Liver (tissue), 9 donors: ENCODE data around the gene MLLT3. TPM values are rescaled to one million over a fixed set of nuclear protein-coding genes. Genes with fewer than 3 reads are reported as not detected.

Experiments
- DNase-seq: peaks from one replicate; pipeline ENCODE4 v3.0.0-alpha.2; 2017; ENCODE audit warnings: low spot score
- H3K27ac ChIP-seq, 2 donors: one replicate each; pipeline ENCODE4 v1.7.0; 2013; ENCODE audit warnings: inconsistent platforms in 2 of 2, low read length in 2 of 2, control low read depth in 1 of 2, low read depth in 1 of 2, mild to moderate bottlenecking in 1 of 2
- H3K27me3 ChIP-seq, 4 donors: one replicate each; pipeline versions ENCODE4 v1.6.1 to v1.7.0; 2013; ENCODE audit warnings: low read length in 3 of 4, inconsistent platforms in 1 of 4, mild to moderate bottlenecking in 1 of 4, moderate library complexity in 1 of 4; ENCODE audit not compliant: control insufficient read depth in 4 of 4, insufficient read depth in 4 of 4
- H3K36me3 ChIP-seq, 4 donors: one replicate each; pipeline versions ENCODE4 v1.6.1 to v1.7.0; 2013; ENCODE audit warnings: low read length in 3 of 4, mild to moderate bottlenecking in 3 of 4, low read depth in 1 of 4, moderate library complexity in 1 of 4; ENCODE audit not compliant: control insufficient read depth in 4 of 4, insufficient read depth in 3 of 4
- H3K4me1 ChIP-seq, 4 donors: one replicate each; pipeline versions ENCODE4 v1.6.1 to v1.7.0; 2013; ENCODE audit warnings: low read length in 3 of 4, mild to moderate bottlenecking in 3 of 4, moderate library complexity in 1 of 4; ENCODE audit not compliant: control insufficient read depth in 4 of 4, insufficient read depth in 4 of 4
- H3K4me3 ChIP-seq, 3 donors: one replicate each; pipeline versions ENCODE4 v1.6.1 to v1.7.0; 2013; ENCODE audit warnings: low read length in 3 of 3, control low read depth in 1 of 3, low read depth in 1 of 3, mild to moderate bottlenecking in 1 of 3
- H3K9ac ChIP-seq, 2 donors: one replicate each; pipeline ENCODE4 v1.7.0; 2013; ENCODE audit warnings: low read length in 2 of 2, mild to moderate bottlenecking in 2 of 2, moderate library complexity in 2 of 2, control low read depth in 1 of 2, low read depth in 1 of 2
- H3K9me3 ChIP-seq, 4 donors: one replicate each; pipeline versions ENCODE4 v1.6.1 to v1.7.0; 2013; ENCODE audit warnings: low read length in 3 of 4; ENCODE audit not compliant: control insufficient read depth in 4 of 4
- EGR1 ChIP-seq, 2 donors: IDR thresholded peaks; 2 replicates each; pipeline ENCODE4 v1.6.1; 2016 to 2018; ENCODE audit warnings: antibody characterized with exemption in 2 of 2, low read depth in 2 of 2
- FOXA1 ChIP-seq: IDR thresholded peaks from 2 replicates; pipeline ENCODE4 v1.6.1; 2016; ENCODE audit warnings: antibody characterized with exemption
- FOXA2 ChIP-seq: IDR thresholded peaks from 2 replicates; pipeline ENCODE4 v1.6.1; 2016; ENCODE audit warnings: antibody characterized with exemption
- GABPA ChIP-seq, 2 donors: IDR thresholded peaks in 1 of 2; conservative IDR thresholded peaks in 1 of 2; 2 replicates each; pipeline ENCODE4 v1.6.1; 2016; ENCODE audit warnings: antibody characterized with exemption in 2 of 2, mild to moderate bottlenecking in 1 of 2, moderate library complexity in 1 of 2
- HNF4A ChIP-seq, 2 donors: conservative IDR thresholded peaks; 2 replicates each; pipeline ENCODE4 v1.6.1; 2016; ENCODE audit warnings: antibody characterized with exemption in 2 of 2, mild to moderate bottlenecking in 2 of 2
- HNF4G ChIP-seq: IDR thresholded peaks from 2 replicates; pipeline ENCODE4 v1.6.1; 2016; ENCODE audit warnings: antibody characterized with exemption
- JUND ChIP-seq, 2 donors: IDR thresholded peaks; 2 replicates each; pipeline ENCODE4 v1.6.1; 2016; ENCODE audit warnings: antibody characterized with exemption in 2 of 2
- RAD21 ChIP-seq, 2 donors: IDR thresholded peaks; 2 replicates each; pipeline ENCODE4 v1.6.1; 2016; ENCODE audit warnings: antibody characterized with exemption in 2 of 2, mild to moderate bottlenecking in 2 of 2
- RXRA ChIP-seq, 2 donors: IDR thresholded peaks; 2 replicates each; pipeline ENCODE4 v1.6.1; 2017 to 2018; ENCODE audit warnings: antibody characterized with exemption in 2 of 2, mild to moderate bottlenecking in 1 of 2
- SP1 ChIP-seq: IDR thresholded peaks from 2 replicates; pipeline ENCODE4 v1.6.1; 2018; ENCODE audit warnings: antibody characterized with exemption, mild to moderate bottlenecking
- TAF1 ChIP-seq: conservative IDR thresholded peaks from 2 replicates; pipeline ENCODE4 v1.6.1; 2016; ENCODE audit warnings: antibody characterized with exemption, mild to moderate bottlenecking
- YY1 ChIP-seq: IDR thresholded peaks from 2 replicates; pipeline ENCODE4 v1.6.1; 2016; ENCODE audit warnings: antibody characterized with exemption, mild to moderate bottlenecking
- WGBS: extraction: QIAGEN DNeasy Blood & Tissue Kit; methylation state at CpG from one replicate; pipeline ENCODE4 v1.1.7; 2013; 5-methylcytosine and 5-hydroxymethylcytosine counted together
- polyA plus RNA-seq, 2 donors: library from polyadenylated mRNA; stranded (reverse) in 1 of 2; unstranded in 1 of 2; fragments of 200-250 nt in 1 of 2; fragments of >200 nt in 1 of 2; fragmentation: Nextera tagmentation in 1 of 2; extraction: Ambion mirVana in 1 of 2; gene quantifications; one replicate each; pipeline versions ENCODE4 v1.2.1 to v1.2.3, GENCODE V29; 2013 to 2015
- total RNA-seq, 2 donors: library from RNA; depleted of rRNA; stranded (reverse); fragments of >200 nt; gene quantifications; one replicate each; pipeline ENCODE4 v1.2.3, GENCODE V29; 2014
- TF ChIP-seq, protein P1 (sequence below): fragments of 150-350 bp; IDR thresholded peaks from 2 replicates; pipeline ENCODE4 v1.5.1; 2017; ENCODE audit warnings: improper control_type of control experiment, low read depth, low read length; ENCODE audit not compliant: missing input control
- TF ChIP-seq, protein P2 (sequence below): IDR thresholded peaks from 2 replicates; pipeline ENCODE4 v1.6.1; 2016; ENCODE audit warnings: antibody characterized with exemption
- TF ChIP-seq, protein P3 (sequence below): IDR thresholded peaks from 2 replicates; pipeline ENCODE4 v1.6.1; 2016; ENCODE audit warnings: antibody characterized with exemption, mild to moderate bottlenecking
- TF ChIP-seq, protein P4 (sequence below): IDR thresholded peaks from 2 replicates; pipeline ENCODE4 v1.6.1; 2016; ENCODE audit warnings: antibody characterized with exemption
- donor health status: healthy.
- donor health status: healthy.
- donor health status: healthy.
- donor health status: healthy.
- donor health status: healthy.

Gene MLLT3
- total and polyA plus RNA-seq, 4 donors: 0.79 to 25.5 (median 1.3) TPM

DNA sequence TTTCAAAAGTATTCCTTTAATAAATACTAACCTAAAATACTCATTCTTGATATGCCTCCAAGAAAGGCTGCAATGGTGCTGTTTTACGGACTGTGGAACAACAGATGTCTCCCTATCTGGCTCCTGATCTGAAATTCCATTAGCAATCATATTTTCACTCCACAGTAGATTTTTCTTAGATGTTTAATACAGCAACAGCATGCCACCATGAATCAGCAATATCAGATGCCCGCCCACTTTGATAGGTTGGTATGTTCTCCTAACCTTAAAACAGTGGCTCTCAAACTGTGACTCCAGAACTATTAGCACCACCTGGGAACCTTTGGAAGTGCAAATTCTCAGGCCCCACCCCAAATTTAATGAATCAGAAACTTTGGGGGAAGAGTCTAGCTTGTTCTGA, 110.2 kb downstream of the MLLT3 start:
- TF ChIP-seq YY1 (no peak), FOXA2 (no peak), RAD21 (IDR thresholded peaks at IDR 0.05) (no peak), RXRA (IDR thresholded peaks at IDR 0.05) (no peak), TAF1 (no peak), GABPA (IDR thresholded peaks at IDR 0.05 in 1 of 2, conservative IDR thresholded peaks at IDR 0.05 in 1 of 2) (no peak), SP1 (no peak), FOXA1 (no peak), HNF4G (no peak), HNF4A (conservative IDR thresholded peaks at IDR 0.05) (no peak), EGR1 (IDR thresholded peaks at IDR 0.05; ENCODE audit: low read depth in 2 of 2) (no peak)
- TF ChIP-seq, protein P1, sequence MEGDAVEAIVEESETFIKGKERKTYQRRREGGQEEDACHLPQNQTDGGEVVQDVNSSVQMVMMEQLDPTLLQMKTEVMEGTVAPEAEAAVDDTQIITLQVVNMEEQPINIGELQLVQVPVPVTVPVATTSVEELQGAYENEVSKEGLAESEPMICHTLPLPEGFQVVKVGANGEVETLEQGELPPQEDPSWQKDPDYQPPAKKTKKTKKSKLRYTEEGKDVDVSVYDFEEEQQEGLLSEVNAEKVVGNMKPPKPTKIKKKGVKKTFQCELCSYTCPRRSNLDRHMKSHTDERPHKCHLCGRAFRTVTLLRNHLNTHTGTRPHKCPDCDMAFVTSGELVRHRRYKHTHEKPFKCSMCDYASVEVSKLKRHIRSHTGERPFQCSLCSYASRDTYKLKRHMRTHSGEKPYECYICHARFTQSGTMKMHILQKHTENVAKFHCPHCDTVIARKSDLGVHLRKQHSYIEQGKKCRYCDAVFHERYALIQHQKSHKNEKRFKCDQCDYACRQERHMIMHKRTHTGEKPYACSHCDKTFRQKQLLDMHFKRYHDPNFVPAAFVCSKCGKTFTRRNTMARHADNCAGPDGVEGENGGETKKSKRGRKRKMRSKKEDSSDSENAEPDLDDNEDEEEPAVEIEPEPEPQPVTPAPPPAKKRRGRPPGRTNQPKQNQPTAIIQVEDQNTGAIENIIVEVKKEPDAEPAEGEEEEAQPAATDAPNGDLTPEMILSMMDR: no peak
- TF ChIP-seq, protein P2, sequence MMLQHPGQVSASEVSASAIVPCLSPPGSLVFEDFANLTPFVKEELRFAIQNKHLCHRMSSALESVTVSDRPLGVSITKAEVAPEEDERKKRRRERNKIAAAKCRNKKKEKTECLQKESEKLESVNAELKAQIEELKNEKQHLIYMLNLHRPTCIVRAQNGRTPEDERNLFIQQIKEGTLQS: no peak
- TF ChIP-seq, protein P3, sequence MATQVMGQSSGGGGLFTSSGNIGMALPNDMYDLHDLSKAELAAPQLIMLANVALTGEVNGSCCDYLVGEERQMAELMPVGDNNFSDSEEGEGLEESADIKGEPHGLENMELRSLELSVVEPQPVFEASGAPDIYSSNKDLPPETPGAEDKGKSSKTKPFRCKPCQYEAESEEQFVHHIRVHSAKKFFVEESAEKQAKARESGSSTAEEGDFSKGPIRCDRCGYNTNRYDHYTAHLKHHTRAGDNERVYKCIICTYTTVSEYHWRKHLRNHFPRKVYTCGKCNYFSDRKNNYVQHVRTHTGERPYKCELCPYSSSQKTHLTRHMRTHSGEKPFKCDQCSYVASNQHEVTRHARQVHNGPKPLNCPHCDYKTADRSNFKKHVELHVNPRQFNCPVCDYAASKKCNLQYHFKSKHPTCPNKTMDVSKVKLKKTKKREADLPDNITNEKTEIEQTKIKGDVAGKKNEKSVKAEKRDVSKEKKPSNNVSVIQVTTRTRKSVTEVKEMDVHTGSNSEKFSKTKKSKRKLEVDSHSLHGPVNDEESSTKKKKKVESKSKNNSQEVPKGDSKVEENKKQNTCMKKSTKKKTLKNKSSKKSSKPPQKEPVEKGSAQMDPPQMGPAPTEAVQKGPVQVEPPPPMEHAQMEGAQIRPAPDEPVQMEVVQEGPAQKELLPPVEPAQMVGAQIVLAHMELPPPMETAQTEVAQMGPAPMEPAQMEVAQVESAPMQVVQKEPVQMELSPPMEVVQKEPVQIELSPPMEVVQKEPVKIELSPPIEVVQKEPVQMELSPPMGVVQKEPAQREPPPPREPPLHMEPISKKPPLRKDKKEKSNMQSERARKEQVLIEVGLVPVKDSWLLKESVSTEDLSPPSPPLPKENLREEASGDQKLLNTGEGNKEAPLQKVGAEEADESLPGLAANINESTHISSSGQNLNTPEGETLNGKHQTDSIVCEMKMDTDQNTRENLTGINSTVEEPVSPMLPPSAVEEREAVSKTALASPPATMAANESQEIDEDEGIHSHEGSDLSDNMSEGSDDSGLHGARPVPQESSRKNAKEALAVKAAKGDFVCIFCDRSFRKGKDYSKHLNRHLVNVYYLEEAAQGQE: no peak
- TF ChIP-seq, protein P4, sequence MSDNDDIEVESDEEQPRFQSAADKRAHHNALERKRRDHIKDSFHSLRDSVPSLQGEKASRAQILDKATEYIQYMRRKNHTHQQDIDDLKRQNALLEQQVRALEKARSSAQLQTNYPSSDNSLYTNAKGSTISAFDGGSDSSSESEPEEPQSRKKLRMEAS: no peak
- no peaks in the 10 kb centered on the region for H3K4me1 ChIP-seq
- no peak overlapping the region for H3K9ac ChIP-seq
- WGBS: 74% methylated on average over 2 of the region's 2 CpGs
- no peaks in the 10 kb centered on the region for H3K27me3 ChIP-seq
- no peaks in the 10 kb centered on the region for H3K36me3 ChIP-seq
- H3K27ac ChIP-seq: no peak overlapping the region
- no peak for DNase-seq
- no peak overlapping the region for H3K4me3 ChIP-seq
- no peaks in the 10 kb centered on the region for H3K9me3 ChIP-seq

DNA sequence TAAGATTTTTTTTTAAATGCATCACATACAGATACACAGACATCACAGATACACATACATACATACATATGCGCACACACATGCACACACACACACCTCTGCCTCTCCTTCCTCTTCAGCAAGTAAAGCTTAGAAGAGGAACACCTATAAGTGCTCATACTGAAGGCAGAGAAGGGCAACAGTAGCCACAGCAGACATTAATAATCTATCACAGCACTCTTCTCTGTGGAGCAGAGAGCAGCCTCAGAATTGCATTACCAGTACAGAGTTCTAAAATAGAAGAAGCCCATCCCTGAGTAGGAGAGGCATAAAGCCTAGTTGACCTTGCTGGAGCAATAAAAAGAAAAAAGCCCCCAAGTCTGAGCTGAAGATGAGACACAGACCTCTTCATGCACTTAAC, 110.6 kb downstream of the MLLT3 start:
- DNase-seq: no peak
- WGBS: 98% methylated on average over 1 of the region's 1 CpG
- no peaks in the 10 kb centered on the region for H3K36me3 ChIP-seq
- no peak overlapping the region for H3K27ac ChIP-seq
- no peak for TF ChIP-seq EGR1 (IDR thresholded peaks at IDR 0.05; ENCODE audit: low read depth in 2 of 2)
- no peak for TF ChIP-seq JUND (IDR thresholded peaks at IDR 0.05)
- TF ChIP-seq TAF1: no peak
- TF ChIP-seq, protein P2: no peak
- H3K9ac ChIP-seq: no peak overlapping the region
- no peaks in the 10 kb centered on the region for H3K9me3 ChIP-seq
- H3K4me1 ChIP-seq: no peaks in the 10 kb centered on the region
- H3K27me3 ChIP-seq: no peaks in the 10 kb centered on the region
- no peak overlapping the region for H3K4me3 ChIP-seq
